ENCODE data around the gene MPP3. TPM values are rescaled to one million over a fixed set of nuclear protein-coding genes. Genes with fewer than 3 reads are reported as not detected.

The MPP3 gene
- total and polyA plus RNA-seq, 9 of the 15 experiments (the other 6 are each of a cell fraction or from before 2014, with no cell fraction given), result 0.41 to 10.4 (median 4.5) TPM

GRCh38 chr17:43881758-43882505 lies 49.0 kb upstream of the MPP3 start:
- in situ Hi-C loops (cut with MboI), result no loop called here
- ATAC-seq, result peak; percentile 85
- peak; percentile 78 for FAIRE-seq
- TF ChIP-seq XRCC5 (IDR thresholded peaks at IDR 0.05; ENCODE audit: low read depth, low read length), result no peak
- no peak for TF ChIP-seq TARDBP (IDR thresholded peaks at IDR 0.05)
- no peak for TF ChIP-seq CBX5 (IDR thresholded peaks at IDR 0.05; ENCODE audit: borderline replicate concordance, low read depth)
- TF ChIP-seq NR2C1 (IDR thresholded peaks at IDR 0.05), result no peak
- TF ChIP-seq NR2C1 (tag; IDR thresholded peaks at IDR 0.05), result no peak
- TF ChIP-seq ATF6 (CRISPR knock-in tag; IDR thresholded peaks at IDR 0.05), result no peak
- TF ChIP-seq ZNF133 (CRISPR knock-in tag; IDR thresholded peaks at IDR 0.05), result no peak
- peak; percentile 21; the same call in 1 of the 2 replicates for TF ChIP-seq USF2 (CRISPR knock-in tag; IDR thresholded peaks at IDR 0.05)
- TF ChIP-seq, protein P1, sequence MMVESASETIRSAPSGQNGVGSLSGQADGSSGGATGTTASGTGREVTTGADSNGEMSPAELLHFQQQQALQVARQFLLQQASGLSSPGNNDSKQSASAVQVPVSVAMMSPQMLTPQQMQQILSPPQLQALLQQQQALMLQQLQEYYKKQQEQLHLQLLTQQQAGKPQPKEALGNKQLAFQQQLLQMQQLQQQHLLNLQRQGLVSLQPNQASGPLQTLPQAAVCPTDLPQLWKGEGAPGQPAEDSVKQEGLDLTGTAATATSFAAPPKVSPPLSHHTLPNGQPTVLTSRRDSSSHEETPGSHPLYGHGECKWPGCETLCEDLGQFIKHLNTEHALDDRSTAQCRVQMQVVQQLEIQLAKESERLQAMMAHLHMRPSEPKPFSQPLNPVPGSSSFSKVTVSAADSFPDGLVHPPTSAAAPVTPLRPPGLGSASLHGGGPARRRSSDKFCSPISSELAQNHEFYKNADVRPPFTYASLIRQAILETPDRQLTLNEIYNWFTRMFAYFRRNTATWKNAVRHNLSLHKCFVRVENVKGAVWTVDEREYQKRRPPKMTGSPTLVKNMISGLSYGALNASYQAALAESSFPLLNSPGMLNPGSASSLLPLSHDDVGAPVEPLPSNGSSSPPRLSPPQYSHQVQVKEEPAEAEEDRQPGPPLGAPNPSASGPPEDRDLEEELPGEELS (CRISPR knock-in tag; IDR thresholded peaks at IDR 0.05; ENCODE audit: borderline replicate concordance), result no peak
- TF ChIP-seq ZBTB2 (IDR thresholded peaks at IDR 0.05), result peak; percentile 82; the same call in 1 of the 2 replicates
- TF ChIP-seq ATF3 (IDR thresholded peaks at IDR 0.05), result peak; percentile 22; the same call in 1 of the 2 replicates
- TF ChIP-seq ATF3 (CRISPR knock-in tag; conservative IDR thresholded peaks at IDR 0.05), result no peak
- TF ChIP-seq, protein P2, sequence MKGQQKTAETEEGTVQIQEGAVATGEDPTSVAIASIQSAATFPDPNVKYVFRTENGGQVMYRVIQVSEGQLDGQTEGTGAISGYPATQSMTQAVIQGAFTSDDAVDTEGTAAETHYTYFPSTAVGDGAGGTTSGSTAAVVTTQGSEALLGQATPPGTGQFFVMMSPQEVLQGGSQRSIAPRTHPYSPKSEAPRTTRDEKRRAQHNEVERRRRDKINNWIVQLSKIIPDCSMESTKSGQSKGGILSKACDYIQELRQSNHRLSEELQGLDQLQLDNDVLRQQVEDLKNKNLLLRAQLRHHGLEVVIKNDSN (CRISPR knock-in tag; IDR thresholded peaks at IDR 0.05), result peak; percentile 8; the same call in 1 of the 2 replicates

More at GRCh38 chr17:43881758-43882505, 49.0 kb upstream of the MPP3 start:
- Histone ChIP-seq H3K36me3 (ENCODE audit: control insufficient read depth, insufficient read depth, low read length) (no peaks in the 10 kb centered on the region), H3K9me3 (replicated peaks; ENCODE audit: control insufficient read depth, insufficient read depth, low read depth, low read length) (no peaks in the 10 kb centered on the region), H3K9me1 (ENCODE audit: control insufficient read depth, insufficient read depth, low read length) (no peaks in the 10 kb centered on the region), H3K4me3 (no peak overlapping the region), H3K4me2 (ENCODE audit: insufficient read depth, low read length) (peak overlapping the region; percentile 55), H3K9ac (ENCODE audit: insufficient read depth in 1 of 2, low read depth in 2 of 2, low read length in 2 of 2) (0 out of 4 replicates have a peak overlapping the region, but pooled peaks of 1 of the 2 experiments have one; percentile 19), H2AFZ (ENCODE audit: low read depth, low read length) (peak overlapping the region; percentile 82), H3K27ac (ENCODE audit: extremely low read depth, low read depth, low read length) (no peak overlapping the region), H3K79me2 (ENCODE audit: control insufficient read depth, insufficient read depth, low read length) (no peaks in the 10 kb centered on the region), H4K20me1 (replicated peaks; ENCODE audit: control insufficient read depth, insufficient read depth, low read length) (no peaks in the 10 kb centered on the region; the same call in 1 of the 2 replicates), H3K27me3 (ENCODE audit: control insufficient read depth in 2 of 2, insufficient read depth in 2 of 2, low read length in 2 of 2) (peaks cover 4 to 12% of the 10 kb centered on the region in 2 experiments; a peak in 3 of 5 replicates), H3K4me1 (replicated peaks in 1 of 2; ENCODE audit: control insufficient read depth in 2 of 2, insufficient read depth in 2 of 2, low read length in 2 of 2) (peaks cover 0 to 33% of the 10 kb centered on the region in 2 experiments; a peak in 3 of 5 replicates)
- BruUV-seq (replicated peaks), result no TSS peak
- peak; percentile 71 to 92 (median 90) for DNase-seq (ENCODE audit: extremely low read depth in 1 of 4, low spot score in 3 of 4)
- ChIA-PET POLR2A (interaction anchor here (0.8 to 0.9 kb wide), 2 partner anchors 16 to 26 kb away, joined by 3 read pairs; no protein-coding TSS in a partner anchor), CTCF (ENCODE audit: low intra/inter-chr PET ratio) (no interaction called here)
- WGBS (ENCODE audit: insufficient coverage, low coverage, missing lambda C conversion rate), result 38% methylated on average over 18 of the region's 27 CpGs
- intact Hi-C loops (cut with micrococcal nuclease), result no loop called here

All from K562 (cell line).